Activated T-cell treated with anti-CD3 and anti-CD28 coated beads for 24 hours (primary cell): ENCODE measurements around the gene FBLN1.

Source experiments
- DNase-seq: peaks from one replicate; pipeline ENCODE4 v3.0.0-alpha.2; 2020; ENCODE audit warnings: low read depth

Gene FBLN1

DNA sequence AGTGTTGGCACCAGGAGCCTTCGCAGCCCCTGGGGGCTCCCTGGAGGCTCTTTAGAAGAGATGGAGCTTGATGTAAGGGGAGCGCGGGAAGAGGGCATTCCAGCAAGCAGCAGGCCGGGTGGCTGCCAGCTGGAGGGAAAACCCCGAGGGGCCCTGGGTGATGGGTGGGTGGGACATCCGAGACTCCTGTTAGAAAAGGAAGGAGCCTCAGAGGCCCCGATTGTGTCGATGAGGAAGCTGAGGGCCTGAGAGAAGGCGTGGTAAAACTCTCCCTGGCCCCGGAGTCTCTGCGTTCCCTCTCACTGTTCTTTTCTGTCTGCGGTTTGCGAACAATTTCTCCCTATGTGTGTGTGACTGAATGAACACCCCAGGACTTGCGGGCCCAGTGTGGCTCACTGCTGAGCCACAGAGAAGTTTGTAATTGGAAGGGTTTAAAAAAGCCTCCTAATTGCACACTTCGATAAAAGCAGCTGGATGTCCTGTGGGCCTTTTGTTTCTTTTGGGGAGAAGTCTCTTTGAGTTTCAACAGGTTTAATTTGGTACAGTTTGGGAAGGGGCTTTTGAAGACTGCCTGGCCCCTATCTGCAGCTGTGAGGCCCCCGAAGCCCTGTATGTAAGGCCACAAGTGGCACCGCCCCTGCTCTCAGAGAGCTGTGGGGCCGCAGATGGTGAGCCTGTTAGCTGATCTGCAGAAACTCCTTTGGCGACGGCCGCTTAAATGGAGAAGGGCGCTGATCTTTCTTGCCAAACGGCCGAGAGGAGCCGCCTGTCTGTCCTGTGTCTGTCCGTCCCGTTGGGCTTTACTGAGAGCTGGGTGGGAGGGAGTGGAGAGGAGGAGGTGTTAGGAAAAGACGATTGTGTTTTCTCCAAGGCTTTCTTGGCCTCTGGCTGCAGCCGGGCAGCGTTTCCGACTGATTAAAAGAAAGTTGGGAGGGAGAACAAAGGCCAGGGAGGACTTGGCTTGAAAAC is 2.0 kb downstream of the FBLN1 start:
- no peak for DNase-seq

DNA sequence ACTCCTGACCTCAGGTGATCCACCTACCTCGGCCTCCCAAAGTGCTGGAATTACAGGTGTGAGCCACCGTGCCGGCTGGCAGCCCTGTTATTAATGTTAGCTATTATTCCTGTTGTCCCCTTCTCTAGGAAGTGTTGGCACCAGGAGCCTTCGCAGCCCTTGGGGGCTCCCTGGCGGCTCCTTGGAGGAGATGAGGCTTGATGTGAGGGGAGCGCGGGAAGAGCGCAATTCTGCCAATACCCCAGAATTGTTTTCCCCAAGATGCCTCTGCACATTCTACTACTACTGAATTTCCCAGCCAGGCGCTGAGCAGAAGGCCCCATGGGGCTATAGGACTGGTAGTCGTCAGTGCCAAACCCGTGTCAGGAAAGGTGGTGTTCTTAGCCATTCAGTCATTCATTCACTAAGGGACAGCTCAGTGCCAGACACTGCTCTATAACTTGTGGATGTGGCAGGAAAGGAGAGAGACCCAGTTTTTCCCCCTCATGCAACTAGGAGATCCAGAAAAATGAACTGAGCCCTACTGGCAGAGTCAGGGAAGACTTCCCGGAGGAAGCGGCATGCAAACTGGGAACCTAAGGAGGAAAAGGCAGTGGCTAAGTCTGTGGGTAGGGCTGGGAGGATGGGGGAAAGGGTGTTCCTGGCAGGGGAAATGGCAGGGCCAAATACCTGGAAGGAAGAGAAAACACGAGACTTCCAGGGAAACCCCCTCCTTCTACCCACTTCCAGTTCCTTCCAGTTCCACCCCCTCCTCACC is 3.5 kb downstream of the FBLN1 start:
- no peak for DNase-seq

DNA sequence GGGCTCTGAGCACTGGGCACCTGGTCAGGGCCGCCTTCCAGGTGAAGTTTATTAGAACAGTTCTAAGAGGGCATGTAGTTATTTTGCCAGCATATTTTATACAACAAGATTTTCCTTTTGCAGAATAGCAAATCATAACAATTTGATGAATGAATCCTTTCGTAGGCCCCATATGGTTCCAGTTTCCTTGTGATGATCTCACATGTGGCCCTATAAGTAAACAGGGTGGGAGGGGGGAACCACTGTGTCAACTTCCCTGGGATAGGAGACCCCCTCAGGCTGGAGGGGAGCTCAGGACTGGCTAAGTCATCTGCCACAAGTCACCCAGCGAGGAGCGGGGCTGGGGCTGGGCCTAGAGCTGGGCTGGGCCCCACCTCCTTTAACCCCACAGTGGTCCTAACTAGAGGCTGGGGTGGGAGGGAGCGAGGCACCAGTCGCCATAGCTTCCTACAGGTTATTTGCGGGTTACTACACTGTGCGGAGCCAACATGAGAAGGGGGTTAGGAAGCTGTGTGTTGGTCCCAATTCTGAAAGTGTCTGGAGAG is 4.2 kb downstream of the FBLN1 start:
- no peak for DNase-seq

DNA sequence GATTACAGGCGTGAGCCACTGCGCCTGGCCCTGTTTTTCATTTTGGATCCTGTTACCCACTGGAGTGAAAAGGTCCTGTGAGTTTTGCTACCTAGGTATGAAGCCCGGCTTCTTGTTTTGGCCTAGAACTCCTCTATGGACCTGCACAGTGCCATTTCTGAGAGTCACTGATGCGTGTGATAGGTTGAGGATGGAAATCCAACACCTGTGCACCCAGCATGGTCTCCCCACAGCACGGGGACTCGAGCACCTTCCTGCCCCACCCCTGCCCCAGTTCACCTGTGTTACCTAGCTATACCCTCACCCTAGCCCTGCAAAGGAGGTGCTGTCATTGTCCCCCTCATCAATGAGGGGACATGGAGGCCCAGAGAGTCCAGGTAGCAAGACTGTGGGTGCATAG is 5.1 kb downstream of the FBLN1 start:
- DNase-seq = no peak

DNA sequence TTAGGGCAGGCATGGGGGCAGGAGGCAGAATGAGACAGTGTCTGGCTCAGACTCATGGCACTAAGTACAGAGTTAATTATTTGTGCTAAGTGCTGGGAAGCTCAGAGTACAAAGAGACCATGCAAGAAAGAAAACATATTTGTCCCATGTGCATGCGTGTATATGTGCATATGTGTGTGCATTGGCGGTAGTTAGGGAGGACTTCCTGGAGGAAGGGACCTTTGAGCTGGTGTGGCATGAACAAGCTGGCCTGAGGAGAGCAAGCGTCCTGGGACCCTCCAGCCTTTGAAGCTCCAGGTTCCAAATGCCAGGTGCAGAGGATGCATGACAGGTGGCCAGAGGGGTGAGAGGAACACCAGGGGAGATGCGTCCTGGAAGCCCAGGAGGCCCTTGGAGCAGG is 6.1 kb downstream of the FBLN1 start:
- no peak for DNase-seq

DNA sequence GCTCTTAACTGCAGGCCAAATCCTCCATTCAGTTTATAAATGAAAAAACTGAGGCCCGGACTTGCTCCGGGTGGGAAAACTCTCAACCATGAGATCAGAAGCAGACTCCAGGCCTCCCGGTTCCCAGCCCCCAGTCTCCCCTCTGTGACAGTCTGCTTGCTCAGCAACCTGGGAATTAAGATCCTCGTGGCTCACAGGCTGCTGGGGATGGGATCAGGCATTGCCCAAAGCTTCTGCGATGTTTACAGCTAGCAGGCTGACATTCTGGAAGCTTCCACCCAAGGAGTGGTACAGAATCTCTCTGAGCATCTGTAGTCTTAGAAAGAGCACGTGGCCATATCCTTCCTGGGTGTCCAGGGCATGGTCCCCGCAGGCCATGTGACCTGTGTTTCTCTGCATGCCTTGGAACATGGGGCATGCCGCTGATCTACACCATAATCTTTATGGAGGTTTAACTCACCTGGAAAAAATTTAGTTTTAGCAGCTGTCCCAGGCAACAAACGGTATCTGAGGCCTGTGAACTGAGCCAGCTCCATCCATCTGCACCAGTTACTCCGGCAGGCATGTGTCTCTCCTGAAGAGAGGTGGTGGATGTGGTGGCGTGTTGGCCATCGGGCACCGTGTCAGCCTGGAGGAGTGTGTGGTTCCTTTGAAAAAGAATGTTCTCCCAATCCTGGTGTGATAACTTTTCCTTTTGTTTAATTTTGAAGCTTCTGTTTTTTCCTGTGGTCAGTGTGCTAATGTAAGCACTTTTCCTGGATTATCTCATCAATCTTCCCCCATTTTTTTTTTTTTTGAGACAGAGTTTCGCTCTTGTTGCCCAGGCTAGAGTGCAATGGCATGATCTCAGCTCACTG is 7.9 kb downstream of the FBLN1 start:
- DNase-seq = no peak

DNA sequence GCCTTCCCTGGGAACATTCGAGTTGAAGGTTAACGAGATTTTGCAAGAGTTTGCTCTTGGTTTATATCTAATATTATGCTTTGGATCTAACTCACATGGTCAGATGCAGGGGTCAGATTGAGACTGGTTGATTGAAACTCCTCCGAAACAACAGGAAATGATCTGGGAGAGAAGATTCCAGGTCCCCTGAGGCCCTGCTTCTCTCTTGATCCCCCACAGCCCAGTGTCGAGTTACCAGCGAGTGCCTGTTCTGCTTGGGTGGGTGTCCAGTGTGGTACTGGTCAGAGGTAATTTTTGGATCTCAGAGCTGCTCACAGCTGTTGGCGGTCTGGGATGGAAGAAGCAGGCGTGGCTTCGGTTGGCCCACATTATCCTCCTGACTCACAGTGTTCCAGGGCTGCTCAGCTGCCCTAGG is 9.2 kb downstream of the FBLN1 start:
- DNase-seq = no peak

DNA sequence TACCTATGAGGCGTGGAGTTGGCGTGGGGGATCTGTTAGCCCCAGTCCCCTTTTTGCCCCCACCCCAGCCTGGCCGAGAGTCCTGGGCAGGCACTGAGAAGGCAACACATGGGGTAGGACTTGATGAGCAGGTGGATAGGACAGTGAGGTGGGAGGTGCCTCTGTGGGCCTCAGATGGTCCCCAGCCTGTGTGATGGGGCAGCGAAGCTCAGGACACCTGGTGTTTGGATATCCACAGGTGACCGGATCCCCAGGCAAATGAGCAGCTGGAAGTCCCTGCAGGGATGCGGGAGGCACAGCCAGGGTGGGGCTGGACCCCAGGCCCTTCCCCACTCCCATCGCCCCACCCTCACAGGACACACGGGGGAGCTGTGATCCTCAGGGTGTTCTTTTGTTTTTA is 9.7 kb downstream of the FBLN1 start:
- DNase-seq = no peak

DNA sequence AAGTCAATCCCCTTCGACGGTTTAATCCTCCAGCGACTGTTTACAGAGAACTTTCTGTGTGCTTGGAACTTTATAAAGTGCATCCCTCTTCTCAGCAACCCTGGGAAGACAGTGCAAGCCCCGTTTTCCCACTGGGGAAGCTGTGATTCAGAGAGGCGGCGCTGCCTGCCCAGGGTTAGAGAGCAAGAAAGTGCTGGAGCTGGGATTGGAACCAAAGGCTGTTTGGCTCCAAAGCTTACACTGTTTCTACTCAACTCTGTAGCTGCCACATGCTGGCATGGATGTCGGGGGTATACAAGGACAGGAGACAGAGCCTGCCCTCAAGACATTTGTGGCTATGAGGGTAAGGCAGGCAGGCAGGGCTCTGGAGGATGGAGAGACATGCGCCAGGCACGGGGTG is 13.0 kb downstream of the FBLN1 start:
- no peak for DNase-seq

DNA sequence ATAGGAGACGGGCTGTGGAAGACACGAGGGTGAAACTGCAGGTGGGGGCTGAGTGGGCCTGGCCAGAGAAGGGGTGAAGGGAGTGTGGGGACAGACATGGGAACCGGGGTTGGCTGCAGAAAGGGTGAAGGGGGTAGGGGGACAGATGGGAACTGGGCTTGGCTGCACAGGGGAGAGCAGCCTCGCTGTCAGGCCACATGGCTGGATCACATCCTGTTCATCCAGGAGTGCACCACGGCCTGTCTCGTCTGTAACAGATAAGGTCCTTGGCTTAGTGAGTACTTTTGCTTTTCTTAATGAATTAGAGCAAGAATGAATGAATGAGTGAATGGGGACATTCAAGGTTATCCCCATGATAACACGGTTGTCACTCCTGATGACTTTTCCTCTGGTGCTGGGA is 13.5 kb downstream of the FBLN1 start:
- no peak for DNase-seq

DNA sequence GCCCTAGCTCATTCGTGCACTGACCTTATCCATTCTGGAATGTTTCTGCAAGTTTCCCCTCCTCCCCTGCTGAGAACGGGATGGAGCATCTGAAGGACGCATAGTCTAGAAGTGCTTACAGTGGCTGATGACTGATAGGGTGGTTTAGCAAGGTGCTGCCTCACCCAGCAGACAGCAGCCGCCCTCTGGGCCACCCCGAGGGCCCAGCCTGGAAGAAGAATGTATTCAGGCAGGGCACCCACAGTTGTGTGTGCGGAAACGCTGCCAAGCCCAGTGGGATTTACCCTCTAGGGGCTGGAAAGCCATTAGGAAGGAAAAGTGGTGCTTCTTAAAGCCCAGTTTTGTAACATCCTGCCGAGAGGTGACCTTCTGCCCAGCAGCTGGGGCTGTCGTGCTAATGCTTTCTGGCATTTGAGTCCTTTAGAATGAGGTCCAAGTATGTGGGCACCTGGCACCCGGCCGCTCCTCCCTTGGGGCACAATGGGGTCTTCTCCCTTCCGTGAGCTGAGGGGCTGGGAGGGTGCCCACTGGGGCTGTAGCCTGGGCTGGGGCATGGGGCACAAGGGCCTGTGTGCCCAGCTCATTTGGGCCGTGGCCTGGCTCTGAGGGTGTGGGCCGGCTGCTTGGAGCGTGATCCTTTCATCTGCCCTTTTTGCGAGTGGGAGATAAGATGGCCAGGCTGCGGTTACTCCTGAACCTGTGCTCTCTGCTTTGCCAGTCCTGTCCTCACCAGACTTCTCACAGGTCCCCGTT is 14.4 kb downstream of the FBLN1 start:
- no peak for DNase-seq

DNA sequence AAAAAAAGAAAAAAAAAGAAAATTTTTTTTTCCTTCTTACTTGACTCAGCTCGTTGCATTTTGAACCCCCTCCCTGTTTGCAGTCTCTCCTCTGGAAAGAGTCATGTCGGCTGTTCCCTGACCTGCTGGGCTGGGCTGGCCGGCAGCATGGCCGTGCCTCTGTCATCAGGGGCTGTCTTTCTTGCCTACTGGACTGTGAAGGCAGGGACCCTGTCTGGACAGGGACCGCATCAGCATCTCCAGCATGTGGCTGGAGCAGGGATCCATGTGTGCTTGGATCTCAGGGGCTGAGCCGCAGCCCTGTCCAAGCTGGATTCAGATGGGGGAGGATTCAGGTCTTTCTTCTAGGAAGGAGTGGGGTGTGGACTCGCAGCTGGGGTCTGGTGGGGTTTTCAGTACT is 15.5 kb downstream of the FBLN1 start:
- no peak for DNase-seq

DNA sequence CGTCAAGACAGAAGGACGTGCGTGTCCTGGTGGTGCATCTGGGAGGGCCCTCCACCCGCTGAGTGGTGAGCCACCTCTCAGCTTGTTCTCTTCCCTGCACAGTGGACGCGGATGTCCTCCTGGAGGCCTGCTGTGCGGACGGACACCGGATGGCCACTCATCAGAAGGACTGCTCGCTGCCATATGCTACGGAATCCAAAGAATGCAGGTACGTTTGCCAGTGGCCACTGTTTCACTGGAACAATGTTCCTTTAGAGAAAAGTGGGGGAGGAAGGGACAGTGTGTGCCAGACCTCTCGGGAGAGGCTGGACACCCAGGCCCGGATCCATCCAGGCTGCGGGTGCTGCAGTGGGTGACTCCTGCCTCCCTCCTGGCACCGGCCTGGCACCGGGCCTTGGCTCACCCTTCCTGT is 15.9 kb downstream of the FBLN1 start:
- DNase-seq = no peak

DNA sequence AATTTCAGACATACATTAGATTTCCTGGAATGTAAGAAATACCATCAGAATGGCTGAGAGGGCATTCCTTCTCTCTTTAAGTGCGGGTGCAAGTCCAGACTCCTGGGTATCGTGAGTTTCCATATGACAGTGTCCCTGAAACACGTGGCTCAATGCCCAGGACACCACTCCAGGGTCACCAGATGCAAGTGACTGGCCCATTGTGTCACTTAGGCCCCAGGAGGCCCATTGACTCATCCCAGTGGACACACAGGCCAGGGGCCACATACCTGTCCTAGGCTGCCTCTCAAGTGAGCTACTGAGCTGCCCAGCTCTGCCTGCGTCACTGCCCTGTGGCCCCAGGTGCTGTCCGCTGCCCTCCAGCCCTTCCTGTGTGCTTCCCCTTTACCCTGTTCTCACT is 18.5 kb downstream of the FBLN1 start:
- no peak for DNase-seq

DNA sequence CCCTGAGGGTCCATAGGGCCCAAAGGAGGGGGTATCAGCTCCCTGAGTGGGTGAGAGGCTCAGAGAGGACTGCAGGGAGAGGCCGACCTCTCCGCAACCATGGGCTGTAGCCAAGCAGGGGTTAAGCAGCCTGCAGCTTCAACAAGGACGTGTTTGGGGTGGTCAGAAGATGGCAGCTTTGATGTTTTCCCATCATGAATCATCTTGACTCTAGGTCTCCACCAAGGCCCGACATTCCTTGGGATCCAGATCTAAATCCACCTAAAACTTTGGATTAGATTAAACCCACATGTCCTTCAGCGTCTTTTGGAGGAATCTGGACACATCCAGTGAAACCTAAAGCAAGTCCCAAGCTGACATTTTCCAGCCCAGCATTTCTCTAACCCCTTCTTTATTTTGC is 19.8 kb downstream of the FBLN1 start:
- DNase-seq = no peak

DNA sequence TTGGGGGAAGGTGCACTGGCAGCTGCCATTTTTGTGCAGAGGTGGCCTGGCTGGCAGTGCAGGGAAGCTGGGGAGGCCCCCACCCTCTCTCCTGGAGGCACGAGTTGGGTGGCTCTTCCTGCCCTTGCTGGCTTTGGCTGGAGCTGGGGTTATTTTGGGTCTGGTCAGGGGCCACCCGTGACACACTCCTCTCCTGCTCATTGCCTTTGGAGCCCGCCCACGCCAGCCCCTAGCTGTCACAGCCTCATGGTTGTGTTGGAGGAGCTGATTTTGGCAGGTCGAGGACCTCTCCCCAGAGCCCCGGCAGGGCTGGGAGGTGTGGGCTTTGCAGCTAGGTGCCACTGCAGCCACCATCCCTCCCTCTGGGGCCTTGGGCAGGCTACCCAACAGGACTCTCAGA is 21.5 kb downstream of the FBLN1 start:
- DNase-seq = no peak

DNA sequence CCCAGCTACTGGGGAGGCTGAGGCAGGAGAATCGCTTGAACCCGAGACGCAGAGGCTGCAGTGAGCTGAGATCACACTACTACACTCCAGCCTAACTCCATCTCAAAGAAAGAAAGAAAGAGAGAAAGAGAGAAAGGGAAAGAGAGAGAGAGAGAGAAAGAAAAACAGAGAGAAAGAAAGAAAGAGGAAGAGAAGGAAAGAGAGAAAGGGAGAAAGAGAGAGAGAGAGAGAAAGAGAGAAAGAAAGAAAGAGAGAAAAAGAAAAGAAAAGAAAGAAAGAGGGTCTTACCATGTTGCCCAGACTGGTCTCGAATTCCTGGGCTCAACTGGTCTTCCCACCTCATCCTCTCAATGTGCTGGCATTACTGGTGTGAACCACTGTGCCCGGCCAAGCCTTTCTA is 22.3 kb downstream of the FBLN1 start:
- no peak for DNase-seq

DNA sequence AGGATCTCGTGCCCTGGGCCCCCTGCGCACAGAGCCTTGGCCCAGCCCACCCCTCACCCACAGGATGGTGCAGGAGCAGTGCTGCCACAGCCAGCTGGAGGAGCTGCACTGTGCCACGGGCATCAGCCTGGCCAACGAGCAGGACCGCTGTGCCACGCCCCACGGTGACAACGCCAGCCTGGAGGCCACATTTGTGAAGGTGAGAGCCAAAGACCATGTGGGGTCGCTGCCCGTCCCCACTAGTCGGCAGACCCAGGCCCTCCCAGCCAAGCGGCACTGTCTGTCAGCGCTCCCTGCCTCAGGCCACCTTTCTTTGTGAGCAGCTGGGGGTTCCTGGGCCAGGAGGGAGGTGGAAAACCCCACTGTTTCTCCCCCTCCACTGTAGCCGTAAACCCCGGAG is 22.8 kb downstream of the FBLN1 start:
- DNase-seq = no peak

DNA sequence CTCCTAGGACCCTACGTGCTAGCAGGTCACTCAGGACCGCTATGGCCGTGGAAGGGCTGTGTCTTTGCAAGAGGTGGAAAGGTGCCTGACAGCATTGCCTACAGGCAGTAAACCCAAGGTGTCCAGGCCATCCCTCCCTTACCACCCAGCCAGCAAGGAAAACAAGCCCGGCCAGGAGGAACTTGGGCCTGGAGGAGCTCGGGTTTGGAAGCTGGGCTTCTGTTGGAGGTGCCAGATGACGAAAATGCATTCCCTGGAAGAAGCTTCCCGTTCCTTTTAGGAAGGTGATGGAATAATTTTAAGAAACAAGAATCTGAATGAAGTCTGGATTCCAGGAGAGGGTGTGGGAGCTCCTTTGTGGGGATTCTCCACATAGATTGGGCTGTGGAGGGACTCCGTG is 23.6 kb downstream of the FBLN1 start:
- DNase-seq = no peak

DNA sequence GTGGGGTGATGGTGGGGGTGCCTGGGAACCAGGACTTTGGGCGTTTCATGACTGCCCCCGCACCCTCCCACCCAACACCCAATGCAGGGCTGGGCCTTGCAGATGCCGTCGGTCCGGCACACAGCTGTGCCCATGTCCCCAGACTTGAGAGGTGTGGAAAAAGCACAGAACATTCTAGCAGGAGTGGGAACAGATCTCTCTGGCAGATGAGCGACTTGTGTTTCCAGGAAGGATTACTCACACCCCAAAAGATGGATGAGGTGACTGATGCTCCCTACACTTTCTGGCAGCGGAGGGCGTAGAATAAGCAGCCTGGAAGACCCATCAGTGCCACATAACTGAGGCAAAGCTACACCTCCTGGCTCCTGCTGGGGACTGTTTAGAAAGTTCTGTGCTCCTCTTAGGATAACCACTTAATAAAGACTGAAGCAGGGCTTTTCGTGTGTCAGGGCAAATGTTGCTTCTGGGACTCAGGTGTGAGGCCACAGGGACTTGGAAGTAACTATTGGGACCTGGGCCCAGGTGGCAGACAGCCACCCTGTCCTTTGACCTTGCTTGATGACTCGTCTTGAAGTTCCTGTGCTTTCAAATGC is 24.2 kb downstream of the FBLN1 start:
- DNase-seq = no peak

DNA sequence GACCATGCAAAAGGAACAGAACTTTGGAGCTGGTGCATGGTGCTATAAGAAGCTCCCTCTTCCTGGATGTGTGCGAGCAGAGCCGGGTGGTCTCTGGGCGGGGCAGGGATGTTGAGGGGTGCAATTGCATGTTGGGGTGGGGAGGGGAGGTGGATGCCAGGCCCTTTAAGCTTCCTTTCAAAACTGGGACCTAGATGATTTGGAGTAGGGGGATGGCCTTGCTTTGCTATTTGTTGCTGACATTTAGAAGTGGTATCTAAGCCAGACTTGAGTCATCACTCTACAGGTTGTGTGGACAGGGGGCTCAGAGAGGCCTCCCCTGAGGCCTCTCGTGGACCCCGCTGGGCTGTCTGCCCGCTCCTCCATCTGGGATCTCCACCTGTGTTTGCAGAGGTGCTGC is 24.8 kb downstream of the FBLN1 start:
- no peak for DNase-seq
